Measurements from ENCODE around the gene SLC26A11. TPM values are rescaled to one million over a fixed set of nuclear protein-coding genes. Genes with fewer than 3 reads are reported as not detected.

Gene SLC26A11
- total and polyA plus RNA-seq, 12 donors: 14.0 to 101 (median 50.5) TPM

GRCh38 chr17:80220736-80221215, 549 bp downstream of the SLC26A11 start:
- DNase-seq: peak; percentile 46 to 77 (median 57)

GRCh38 chr17:80221351-80222105, 1.3 kb downstream of the SLC26A11 start:
- 52 to 61% (median 56%) methylated on average over 10 to 29 of the region's 29 CpGs for WGBS, 4 donors
- Histone ChIP-seq H3K36me3 (replicated peaks in 1 of 2) (peaks cover 0 to 12% of the 10 kb centered on the region in 2 donors), H3K27ac (peak overlapping the region in 4 of 5 donors; percentile 13 to 95 (median 89)), H3K4me1 (replicated peaks in 1 of 2) (peaks cover 15 to 27% of the 10 kb centered on the region in 2 donors), H3K27me3 (no peaks in the 10 kb centered on the region), H3K4me3 (peak overlapping the region; percentile 71 to 92 (median 82)), H3K9me3 (replicated peaks in 1 of 3) (no peaks in the 10 kb centered on the region)
- intact Hi-C loops (cut with DNase I): loop anchor here in 1 of 2 donors (5.0 kb wide), 1 partner anchor 74 kb away; the partner anchor contains the start of gene EIF4A3
- DNase-seq: peak; percentile 40 to 69 (median 51)
- TF ChIP-seq CTCF (IDR thresholded peaks at IDR 0.05): no peak
- TF ChIP-seq POLR2A (IDR thresholded peaks at IDR 0.05): no peak

More at GRCh38 chr17:80220736-80221215, 549 bp downstream of the SLC26A11 start:
- intact Hi-C loops (cut with DNase I): loop anchor here in 1 of 2 donors (5.0 kb wide), 1 partner anchor 73 kb away; the partner anchor contains the start of gene EIF4A3
- 3 to 20% (median 5%) methylated on average over 4 to 41 of the region's 41 CpGs for WGBS, 4 donors
- no peaks in the 10 kb centered on the region for H3K27me3 ChIP-seq
- peak overlapping the region; percentile 71 to 92 (median 82) for H3K4me3 ChIP-seq
- TF ChIP-seq CTCF (IDR thresholded peaks at IDR 0.05) (no peak), POLR2A (IDR thresholded peaks at IDR 0.05) (peak; percentile 14 to 23)
- peaks cover 15 to 27% of the 10 kb centered on the region in 2 donors for H3K4me1 ChIP-seq (replicated peaks in 1 of 2)
- peak overlapping the region; percentile 13 to 95 (median 88) for H3K27ac ChIP-seq
- no peaks in the 10 kb centered on the region for H3K9me3 ChIP-seq (replicated peaks in 1 of 3)
- peaks cover 0 to 19% of the 10 kb centered on the region in 2 donors for H3K36me3 ChIP-seq (replicated peaks in 1 of 2)

- Histone ChIP-seq H3K27ac (no peak overlapping the region), H3K4me3 (no peak overlapping the region), H3K27me3 (no peaks in the 10 kb centered on the region), H3K36me3 (replicated peaks in 1 of 2) (peaks cover 0 to 8% of the 10 kb centered on the region in 2 donors), H3K9me3 (replicated peaks in 1 of 3) (no peaks in the 10 kb centered on the region), H3K4me1 (replicated peaks in 1 of 2) (peaks cover 15 to 27% of the 10 kb centered on the region in 2 donors)
- 87 to 94% (median 93%) methylated on average over 15 to 18 of the region's 18 CpGs for WGBS, 4 donors
- intact Hi-C loops (cut with DNase I): loop anchor here in 1 of 2 donors (5.0 kb wide), 1 partner anchor 75 kb away; the partner anchor contains the start of gene EIF4A3
- no peak for DNase-seq
- TF ChIP-seq POLR2A (IDR thresholded peaks at IDR 0.05) (no peak), CTCF (IDR thresholded peaks at IDR 0.05) (no peak)
Observed at GRCh38 chr17:80222376-80223141, 2.3 kb downstream of the SLC26A11 start.
